BJ (cell line): ENCODE measurements around the gene FYB1. TPM values are rescaled to one million over a fixed set of nuclear protein-coding genes. Genes with fewer than 3 reads are reported as not detected.
A peak's percentile ranks its signal among the peaks of the same experiment; 100 is the strongest.

ENCODE experiments used
- CTCF ChIA-PET: fragments of 350-600 bp; formaldehyde crosslinking; extraction: SDS; loops from one replicate; lab custom pipeline; 2021; ENCODE audit warnings: antibody characterized with exemption, inconsistent platforms; lab: Yijun Ruan, JAX
- POLR2A ChIA-PET: fragments of 300-600 bp; sonication (Branson Sonifier 250); formaldehyde crosslinking; extraction: SDS; loops from one replicate; lab custom pipeline; 2021; ENCODE audit warnings: antibody characterized with exemption; lab: Charles Lee
- DNase-seq: peaks from one replicate; pipeline ENCODE4 v3.0.0-alpha.2; 2011; ENCODE audit warnings: low read depth
- H3K27me3 ChIP-seq: 2 replicates; pipeline ENCODE4 v1.6.0; 2011; ENCODE audit warnings: low read length; ENCODE audit not compliant: control insufficient read depth, insufficient read depth
- H3K36me3 ChIP-seq: 2 replicates; pipeline ENCODE4 v1.5.1; 2011; ENCODE audit warnings: low read length; ENCODE audit not compliant: control insufficient read depth, insufficient read depth
- H3K4me3 ChIP-seq: 2 replicates; pipeline ENCODE4 v1.5.1; 2011; ENCODE audit warnings: low read depth, mild to moderate bottlenecking, control low read depth, low read length
- polyA plus RNA-seq: library from polyadenylated mRNA; depleted of rRNA; stranded (reverse); fragments of >200 nt; gene quantifications from 2 replicates; pipeline ENCODE4 v1.2.3, GENCODE V29; 2011
- TF ChIP-seq, protein P1 (sequence below): IDR thresholded peaks from 2 replicates; pipeline ENCODE4 v1.5.1; 2011; ENCODE audit warnings: low read depth, mild to moderate bottlenecking, control low read depth, inconsistent platforms, low read length, moderate library complexity; ENCODE audit not compliant: insufficient read depth

Gene FYB1
- polyA plus RNA-seq, 1 experiment, result 0.09 TPM

DNA sequence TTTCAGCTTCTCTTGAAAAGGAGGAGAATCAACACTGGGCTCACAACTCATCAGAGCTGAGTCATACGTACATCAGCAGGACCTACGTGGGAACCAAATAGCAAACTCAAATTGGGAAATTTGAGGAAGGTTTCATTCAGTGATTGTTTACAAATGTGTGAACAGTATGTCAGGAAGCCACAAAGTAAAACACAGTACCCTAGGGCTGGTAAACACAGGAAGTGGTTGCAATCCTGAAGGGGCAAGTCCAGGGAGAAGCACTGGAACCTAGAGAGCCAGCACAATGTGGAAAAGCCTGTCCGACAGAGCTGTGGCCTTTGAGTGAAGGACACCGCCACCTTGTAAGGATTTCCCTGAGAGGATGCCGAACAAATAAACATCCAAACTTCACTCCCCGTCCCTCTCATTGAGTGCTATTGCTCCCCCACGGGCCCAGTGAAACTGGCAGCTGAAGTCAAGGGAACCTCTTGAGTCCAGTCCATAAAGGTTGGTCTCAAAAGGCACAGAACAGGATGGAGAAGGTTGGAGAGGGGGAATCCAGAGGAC, 118.4 kb downstream of the FYB1 start:
- no peak overlapping the region for H3K4me3 ChIP-seq
- TF ChIP-seq, protein P1, sequence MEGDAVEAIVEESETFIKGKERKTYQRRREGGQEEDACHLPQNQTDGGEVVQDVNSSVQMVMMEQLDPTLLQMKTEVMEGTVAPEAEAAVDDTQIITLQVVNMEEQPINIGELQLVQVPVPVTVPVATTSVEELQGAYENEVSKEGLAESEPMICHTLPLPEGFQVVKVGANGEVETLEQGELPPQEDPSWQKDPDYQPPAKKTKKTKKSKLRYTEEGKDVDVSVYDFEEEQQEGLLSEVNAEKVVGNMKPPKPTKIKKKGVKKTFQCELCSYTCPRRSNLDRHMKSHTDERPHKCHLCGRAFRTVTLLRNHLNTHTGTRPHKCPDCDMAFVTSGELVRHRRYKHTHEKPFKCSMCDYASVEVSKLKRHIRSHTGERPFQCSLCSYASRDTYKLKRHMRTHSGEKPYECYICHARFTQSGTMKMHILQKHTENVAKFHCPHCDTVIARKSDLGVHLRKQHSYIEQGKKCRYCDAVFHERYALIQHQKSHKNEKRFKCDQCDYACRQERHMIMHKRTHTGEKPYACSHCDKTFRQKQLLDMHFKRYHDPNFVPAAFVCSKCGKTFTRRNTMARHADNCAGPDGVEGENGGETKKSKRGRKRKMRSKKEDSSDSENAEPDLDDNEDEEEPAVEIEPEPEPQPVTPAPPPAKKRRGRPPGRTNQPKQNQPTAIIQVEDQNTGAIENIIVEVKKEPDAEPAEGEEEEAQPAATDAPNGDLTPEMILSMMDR, result no peak
- ChIA-PET CTCF (interaction anchor here (0.6 to 4.3 kb wide), 4 partner anchors 15 to 116 kb away, joined by 3 to 22 read pairs (median 3); no protein-coding TSS in a partner anchor), POLR2A (no interaction called here)
- no peaks in the 10 kb centered on the region for H3K27me3 ChIP-seq
- H3K36me3 ChIP-seq, result no peaks in the 10 kb centered on the region
- DNase-seq, result peak; percentile 95

DNA sequence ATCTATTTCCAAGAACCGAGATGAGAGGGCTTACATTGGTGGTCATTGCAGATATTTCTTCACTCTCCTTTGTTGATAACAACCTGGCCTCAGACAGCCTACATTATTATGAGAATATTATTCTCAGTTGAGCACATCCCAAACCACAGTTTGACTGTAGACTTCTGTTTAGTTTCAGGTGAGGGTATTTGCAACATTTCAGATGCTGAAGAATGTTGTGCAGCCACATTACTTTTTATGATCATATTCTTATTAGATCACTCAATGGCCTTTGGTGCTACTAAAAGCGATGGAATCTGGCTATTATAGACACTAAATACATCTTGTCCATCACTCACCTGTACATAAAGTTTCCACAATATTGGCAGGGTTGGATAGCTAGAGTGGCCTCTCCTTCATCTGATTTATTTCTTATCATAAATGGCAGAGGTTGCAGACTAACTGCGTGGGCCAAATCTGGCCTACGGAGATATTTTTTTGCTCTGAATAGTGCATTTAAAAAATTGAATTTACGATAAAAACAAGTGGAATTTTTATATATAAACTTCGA, 119.0 kb downstream of the FYB1 start:
- Histone ChIP-seq H3K27me3 (no peaks in the 10 kb centered on the region), H3K4me3 (no peak overlapping the region), H3K36me3 (no peaks in the 10 kb centered on the region)
- TF ChIP-seq, protein P1, result no peak
- CTCF ChIA-PET, result interaction anchor here (0.6 to 4.3 kb wide), 4 partner anchors 16 to 117 kb away, joined by 3 to 22 read pairs (median 3); no protein-coding TSS in a partner anchor
- POLR2A ChIA-PET, result no interaction called here
- no peak for DNase-seq

GRCh38 chr5:39099831-39100230, 119.5 kb downstream of the FYB1 start:
- no peaks in the 10 kb centered on the region for H3K36me3 ChIP-seq
- H3K4me3 ChIP-seq, result no peak overlapping the region
- no peaks in the 10 kb centered on the region for H3K27me3 ChIP-seq
- TF ChIP-seq, protein P1, result no peak
- no peak for DNase-seq
- CTCF ChIA-PET, result interaction anchor here (4.3 kb wide), 1 partner anchor 19 kb away, joined by 22 read pairs; no protein-coding TSS in a partner anchor
- POLR2A ChIA-PET, result no interaction called here

DNA sequence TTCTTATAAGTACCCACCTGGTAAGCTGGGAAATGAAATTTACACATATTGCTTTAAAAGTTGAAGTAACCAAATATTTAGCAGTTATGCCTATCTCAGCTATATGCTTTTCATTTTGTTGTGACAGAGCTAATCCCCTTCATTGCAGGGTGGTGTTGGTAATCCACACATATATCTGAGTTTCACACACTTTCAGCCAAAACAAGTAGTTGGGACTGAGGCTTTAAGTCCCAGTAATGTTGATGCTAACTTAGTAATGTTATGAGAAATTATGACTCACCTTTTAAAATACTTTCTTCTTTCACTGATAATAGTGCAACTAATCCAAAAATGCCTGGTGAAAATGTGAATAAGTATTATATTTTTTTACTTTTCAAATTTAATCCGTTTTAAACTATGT, 126.0 kb downstream of the FYB1 start:
- Histone ChIP-seq H3K27me3 (no peaks in the 10 kb centered on the region), H3K4me3 (no peak overlapping the region), H3K36me3 (no peaks in the 10 kb centered on the region)
- DNase-seq, result no peak
- ChIA-PET CTCF (interaction anchor here (0.9 to 2.3 kb wide), 3 partner anchors 11 to 18 kb away, joined by 3 to 7 read pairs (median 3); no protein-coding TSS in a partner anchor), POLR2A (no interaction called here)
- TF ChIP-seq, protein P1, result no peak

DNA sequence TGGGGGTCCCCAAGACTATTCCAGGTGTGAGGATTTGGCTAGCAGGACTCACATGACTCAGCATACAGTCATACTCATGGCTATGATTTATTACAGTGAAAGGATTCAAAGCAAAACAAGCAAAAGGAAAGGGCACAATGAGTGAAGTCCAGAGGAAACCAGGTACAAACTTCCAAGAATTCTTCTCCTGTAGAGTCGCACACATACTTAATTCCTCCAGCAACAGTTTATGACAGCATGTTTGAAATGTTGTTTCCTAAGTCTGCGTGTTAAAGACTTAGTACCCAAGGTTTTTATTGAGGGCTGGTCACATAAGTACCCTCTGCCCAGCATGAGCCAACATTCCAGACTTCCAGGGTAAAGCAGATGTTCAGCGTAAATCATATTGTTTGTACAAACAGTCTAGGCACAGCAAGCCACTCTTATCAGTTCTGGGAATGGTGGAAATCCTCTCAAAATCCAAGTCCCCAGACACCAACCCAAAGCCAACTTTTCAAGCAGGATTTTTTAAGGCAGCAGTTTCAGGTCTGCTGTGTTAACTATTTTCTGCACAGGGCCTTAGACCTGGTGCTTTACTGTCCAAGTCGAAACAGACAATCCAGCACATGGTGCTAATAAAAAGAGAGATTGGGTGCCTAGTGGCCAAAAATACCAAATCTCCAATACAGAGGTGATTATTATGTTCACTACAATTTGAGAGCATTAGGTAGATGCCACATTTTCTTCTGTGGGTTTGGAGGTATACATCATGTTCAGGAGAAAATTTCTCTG, 126.6 kb downstream of the FYB1 start:
- no peak for DNase-seq
- Histone ChIP-seq H3K27me3 (no peaks in the 10 kb centered on the region), H3K36me3 (no peaks in the 10 kb centered on the region), H3K4me3 (no peak overlapping the region)
- POLR2A ChIA-PET, result no interaction called here
- TF ChIP-seq, protein P1, result no peak
- CTCF ChIA-PET, result interaction anchor here (0.9 to 2.3 kb wide), 3 partner anchors 12 to 19 kb away, joined by 3 to 7 read pairs (median 3); no protein-coding TSS in a partner anchor
